ENCODE data around the gene WDFY4. TPM values are rescaled to one million over a fixed set of nuclear protein-coding genes. Genes with fewer than 3 reads are reported as not detected.

WDFY4 gene
- total and polyA plus RNA-seq, 4 donors: 3.1 to 3.8 (median 3.5) TPM

DNA sequence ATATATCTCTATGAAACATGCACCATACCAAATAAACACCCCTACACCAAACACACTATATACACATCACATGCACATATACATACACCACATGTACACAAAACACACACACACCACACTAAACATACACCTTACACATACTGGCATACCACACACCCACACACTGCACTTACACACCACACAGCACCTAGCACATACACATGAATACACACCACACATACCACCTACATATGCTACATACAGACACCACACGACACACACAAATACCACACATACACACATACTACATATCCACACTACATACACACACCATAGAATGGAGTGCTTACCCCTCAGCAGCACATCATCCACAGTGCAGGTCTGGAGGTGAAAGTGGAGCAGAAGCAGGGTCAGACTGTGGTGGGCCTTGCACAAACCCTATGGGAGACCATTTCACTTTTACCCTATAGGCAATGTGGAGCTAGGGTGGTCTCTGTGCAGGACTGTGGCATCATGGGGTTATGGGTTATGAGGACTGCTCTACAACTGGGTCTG is 64.6 kb downstream of the WDFY4 start:
- no peak overlapping the region for H3K4me3 ChIP-seq (ENCODE audit: low read depth, low read length)
- DNase-seq (ENCODE audit: low read depth in 4 of 6, low spot score in 6 of 6): no peak
- no peak overlapping the region for H3K27ac ChIP-seq (ENCODE audit: low read depth, low read length)
- H3K27me3 ChIP-seq (ENCODE audit: control insufficient read depth, insufficient read depth, low read length): no peaks in the 10 kb centered on the region
- no peaks in the 10 kb centered on the region for H3K36me3 ChIP-seq (ENCODE audit: control insufficient read depth, insufficient read depth, low read length)
- no peaks in the 10 kb centered on the region for H3K4me1 ChIP-seq (ENCODE audit: control insufficient read depth, insufficient read depth, low read length)
- 100% methylated on average over 1 of the region's 1 CpG for WGBS (ENCODE audit: insufficient coverage)
- peaks cover 1% of the 10 kb centered on the region for H3K9me3 ChIP-seq (ENCODE audit: control insufficient read depth, insufficient read depth, low read length)

DNA sequence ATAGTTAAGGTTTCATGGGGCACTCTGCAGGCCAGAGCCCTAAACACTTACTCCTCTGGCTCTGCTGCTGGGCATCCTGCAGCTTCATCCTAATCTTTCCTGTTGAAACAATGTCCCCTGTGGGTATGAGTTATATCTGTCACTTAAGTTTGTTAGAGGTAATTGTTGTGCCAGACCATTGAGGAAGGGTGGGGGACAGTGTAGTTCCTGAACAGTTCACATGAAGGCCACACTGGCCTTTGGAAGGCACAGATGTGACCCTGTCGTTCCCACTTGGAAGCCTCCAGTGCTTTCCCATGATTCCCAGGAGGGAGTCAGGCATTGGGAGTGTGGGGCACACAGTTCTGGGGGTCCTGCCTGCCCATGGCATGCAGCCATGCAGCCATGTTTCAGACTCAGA is 65.3 kb downstream of the WDFY4 start:
- WGBS (ENCODE audit: insufficient coverage): 100% methylated on average over 1 of the region's 1 CpG
- Histone ChIP-seq H3K27ac (ENCODE audit: low read depth, low read length) (no peak overlapping the region), H3K27me3 (ENCODE audit: control insufficient read depth, insufficient read depth, low read length) (no peaks in the 10 kb centered on the region), H3K36me3 (ENCODE audit: control insufficient read depth, insufficient read depth, low read length) (no peaks in the 10 kb centered on the region), H3K9me3 (ENCODE audit: control insufficient read depth, insufficient read depth, low read length) (peaks cover 1% of the 10 kb centered on the region), H3K4me1 (ENCODE audit: control insufficient read depth, insufficient read depth, low read length) (no peaks in the 10 kb centered on the region), H3K4me3 (ENCODE audit: low read depth, low read length) (no peak overlapping the region)
- DNase-seq (ENCODE audit: low read depth in 4 of 6, low spot score in 6 of 6): no peak

DNA sequence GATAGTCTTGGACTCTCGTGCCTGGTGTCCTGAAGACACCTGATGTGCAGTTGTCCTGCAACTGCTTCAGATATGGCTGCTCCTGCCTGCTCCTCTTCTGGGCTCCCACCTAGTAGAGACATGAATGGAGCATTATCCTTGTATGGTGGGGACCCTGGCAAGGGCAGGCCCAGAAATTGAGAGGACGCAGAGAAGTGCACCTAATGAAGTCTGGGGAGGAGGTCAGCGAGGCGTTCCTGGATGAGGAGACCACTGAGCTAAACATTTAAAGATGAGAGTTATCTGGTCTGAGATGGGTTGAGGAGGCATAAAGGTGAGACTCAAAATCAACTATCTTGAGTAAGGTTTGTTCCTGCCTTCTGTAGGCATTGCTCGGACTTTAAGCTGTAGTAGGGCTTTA is 66.3 kb downstream of the WDFY4 start:
- H3K4me3 ChIP-seq (ENCODE audit: low read depth, low read length): no peak overlapping the region
- H3K27ac ChIP-seq (ENCODE audit: low read depth, low read length): no peak overlapping the region
- H3K4me1 ChIP-seq (ENCODE audit: control insufficient read depth, insufficient read depth, low read length): no peaks in the 10 kb centered on the region
- H3K36me3 ChIP-seq (ENCODE audit: control insufficient read depth, insufficient read depth, low read length): no peaks in the 10 kb centered on the region
- no peaks in the 10 kb centered on the region for H3K27me3 ChIP-seq (ENCODE audit: control insufficient read depth, insufficient read depth, low read length)
- peaks cover 1% of the 10 kb centered on the region for H3K9me3 ChIP-seq (ENCODE audit: control insufficient read depth, insufficient read depth, low read length)
- DNase-seq (ENCODE audit: low read depth in 4 of 6, low spot score in 6 of 6): no peak
- WGBS (ENCODE audit: insufficient coverage): 98% methylated on average over 5 of the region's 5 CpGs

DNA sequence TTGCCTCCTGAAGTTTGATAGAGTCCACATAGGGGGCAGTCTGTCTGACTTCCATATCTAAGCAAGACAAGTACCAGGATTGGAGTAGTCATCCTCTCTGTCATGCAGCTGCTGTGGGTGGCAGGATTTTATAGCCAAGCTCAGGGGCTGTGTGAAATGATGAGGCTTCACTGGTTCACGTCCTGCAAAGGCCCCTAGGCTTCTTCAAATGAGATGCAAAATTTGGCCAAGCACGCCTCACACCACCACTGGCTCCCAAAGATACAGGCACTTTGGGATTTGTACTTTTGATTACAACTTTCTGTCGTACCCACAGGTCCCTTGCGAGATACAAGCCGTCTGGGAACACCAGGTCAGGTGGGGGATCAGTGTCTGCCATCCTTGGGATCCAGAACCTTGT is 67.1 kb downstream of the WDFY4 start:
- no peak overlapping the region for H3K4me3 ChIP-seq (ENCODE audit: low read depth, low read length)
- 92% methylated on average over 4 of the region's 5 CpGs for WGBS (ENCODE audit: insufficient coverage)
- DNase-seq (ENCODE audit: low read depth in 4 of 6, low spot score in 6 of 6): no peak
- no peaks in the 10 kb centered on the region for H3K27me3 ChIP-seq (ENCODE audit: control insufficient read depth, insufficient read depth, low read length)
- H3K9me3 ChIP-seq (ENCODE audit: control insufficient read depth, insufficient read depth, low read length): peaks cover 1% of the 10 kb centered on the region
- H3K4me1 ChIP-seq (ENCODE audit: control insufficient read depth, insufficient read depth, low read length): no peaks in the 10 kb centered on the region
- no peak overlapping the region for H3K27ac ChIP-seq (ENCODE audit: low read depth, low read length)
- no peaks in the 10 kb centered on the region for H3K36me3 ChIP-seq (ENCODE audit: control insufficient read depth, insufficient read depth, low read length)

DNA sequence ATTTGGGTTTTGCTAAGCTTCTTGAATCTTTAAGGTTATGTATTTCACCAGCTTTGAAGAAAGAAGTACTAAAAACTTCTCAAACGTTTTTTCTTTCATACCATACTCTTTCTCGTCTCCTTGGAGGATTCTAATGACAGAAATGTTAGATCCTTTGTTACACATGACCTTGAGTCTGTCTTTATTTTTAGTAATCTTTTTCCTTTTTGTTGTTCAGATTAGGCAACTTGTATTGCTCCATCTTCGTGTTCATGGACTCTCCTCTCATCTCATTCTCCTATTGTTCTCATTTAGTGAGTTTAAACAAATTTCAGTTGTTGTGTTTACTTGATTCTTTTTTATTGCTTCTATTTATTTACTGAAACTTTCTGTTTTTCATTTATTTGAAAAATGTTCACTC is 73.7 kb downstream of the WDFY4 start:
- Histone ChIP-seq H3K4me1 (ENCODE audit: control insufficient read depth, insufficient read depth, low read length) (no peaks in the 10 kb centered on the region), H3K27ac (ENCODE audit: low read depth, low read length) (no peak overlapping the region), H3K9me3 (ENCODE audit: control insufficient read depth, insufficient read depth, low read length) (no peaks in the 10 kb centered on the region), H3K4me3 (ENCODE audit: low read depth, low read length) (no peak overlapping the region), H3K36me3 (ENCODE audit: control insufficient read depth, insufficient read depth, low read length) (no peaks in the 10 kb centered on the region), H3K27me3 (ENCODE audit: control insufficient read depth, insufficient read depth, low read length) (no peaks in the 10 kb centered on the region)
- no CpG with 5 or more reads among the region's 3 CpGs for WGBS (ENCODE audit: insufficient coverage)
- no peak for DNase-seq (ENCODE audit: low read depth in 4 of 6, low spot score in 6 of 6)

DNA sequence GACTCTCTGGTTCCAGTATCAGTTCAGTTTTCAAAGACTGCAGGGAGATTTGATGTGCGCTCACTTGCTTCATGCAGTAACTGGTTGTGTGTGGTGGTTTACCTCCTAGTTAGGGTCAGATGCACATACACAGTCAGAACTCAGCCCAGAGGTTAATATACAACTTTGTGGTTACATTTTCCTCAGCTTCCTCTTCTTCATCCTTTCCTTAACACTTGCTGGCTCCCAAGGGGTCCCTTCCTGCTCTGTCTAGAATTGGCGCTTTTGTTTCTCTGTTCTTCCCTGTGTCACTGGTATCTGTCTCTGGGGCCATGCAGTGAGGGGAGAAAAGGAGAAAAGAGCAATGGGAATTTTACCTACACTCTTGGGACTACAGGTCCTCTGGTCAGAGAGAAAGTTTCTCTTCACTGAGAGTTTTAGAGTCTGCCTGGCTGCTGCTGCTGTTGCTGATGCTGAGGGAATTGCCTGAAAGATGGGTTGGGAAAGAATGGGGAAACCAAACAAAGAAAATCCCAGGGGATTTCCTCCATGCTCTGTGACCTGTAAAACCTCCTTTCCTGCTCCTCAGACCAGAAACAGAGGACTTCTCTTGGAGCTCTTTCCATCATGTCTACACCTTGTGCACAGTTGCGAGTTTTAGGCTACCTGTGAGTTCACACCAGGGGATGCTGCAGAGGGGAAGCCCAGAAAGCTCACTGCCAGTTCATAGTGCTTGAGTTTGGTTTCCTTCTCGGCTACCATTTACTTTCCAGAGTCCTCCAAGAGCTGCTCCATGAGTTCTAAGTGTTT is 74.6 kb downstream of the WDFY4 start:
- H3K9me3 ChIP-seq (ENCODE audit: control insufficient read depth, insufficient read depth, low read length): no peaks in the 10 kb centered on the region
- H3K27me3 ChIP-seq (ENCODE audit: control insufficient read depth, insufficient read depth, low read length): no peaks in the 10 kb centered on the region
- no peaks in the 10 kb centered on the region for H3K4me1 ChIP-seq (ENCODE audit: control insufficient read depth, insufficient read depth, low read length)
- 89% methylated on average over 1 of the region's 4 CpGs for WGBS (ENCODE audit: insufficient coverage)
- H3K27ac ChIP-seq (ENCODE audit: low read depth, low read length): no peak overlapping the region
- no peak overlapping the region for H3K4me3 ChIP-seq (ENCODE audit: low read depth, low read length)
- no peak for DNase-seq (ENCODE audit: low read depth in 4 of 6, low spot score in 6 of 6)
- no peaks in the 10 kb centered on the region for H3K36me3 ChIP-seq (ENCODE audit: control insufficient read depth, insufficient read depth, low read length)

DNA sequence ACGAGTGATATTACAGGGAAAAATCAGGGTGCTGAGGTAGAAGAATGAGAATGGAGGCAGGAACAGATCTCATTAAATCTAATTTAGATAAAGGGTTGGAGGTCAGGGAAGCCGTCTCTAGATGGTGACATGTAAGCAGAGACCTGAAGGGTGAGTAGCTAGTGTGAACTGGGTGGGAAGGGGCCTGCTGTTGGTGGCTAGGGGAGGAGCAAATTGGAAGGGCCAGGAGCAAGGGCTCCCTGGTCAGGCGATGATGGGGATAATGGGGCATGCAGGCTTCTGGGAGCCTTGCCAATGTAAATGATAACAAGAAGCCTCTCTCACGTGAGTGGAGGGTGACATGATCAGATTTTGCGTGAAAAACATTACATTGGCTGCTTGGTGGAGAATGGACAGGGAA is 76.3 kb downstream of the WDFY4 start:
- Histone ChIP-seq H3K27ac (ENCODE audit: low read depth, low read length) (no peak overlapping the region), H3K4me3 (ENCODE audit: low read depth, low read length) (no peak overlapping the region), H3K9me3 (ENCODE audit: control insufficient read depth, insufficient read depth, low read length) (no peaks in the 10 kb centered on the region), H3K4me1 (ENCODE audit: control insufficient read depth, insufficient read depth, low read length) (no peaks in the 10 kb centered on the region), H3K36me3 (ENCODE audit: control insufficient read depth, insufficient read depth, low read length) (no peaks in the 10 kb centered on the region), H3K27me3 (ENCODE audit: control insufficient read depth, insufficient read depth, low read length) (no peaks in the 10 kb centered on the region)
- no peak for DNase-seq (ENCODE audit: low read depth in 4 of 6, low spot score in 6 of 6)
- WGBS (ENCODE audit: insufficient coverage): 79% methylated on average over 5 of the region's 5 CpGs

DNA sequence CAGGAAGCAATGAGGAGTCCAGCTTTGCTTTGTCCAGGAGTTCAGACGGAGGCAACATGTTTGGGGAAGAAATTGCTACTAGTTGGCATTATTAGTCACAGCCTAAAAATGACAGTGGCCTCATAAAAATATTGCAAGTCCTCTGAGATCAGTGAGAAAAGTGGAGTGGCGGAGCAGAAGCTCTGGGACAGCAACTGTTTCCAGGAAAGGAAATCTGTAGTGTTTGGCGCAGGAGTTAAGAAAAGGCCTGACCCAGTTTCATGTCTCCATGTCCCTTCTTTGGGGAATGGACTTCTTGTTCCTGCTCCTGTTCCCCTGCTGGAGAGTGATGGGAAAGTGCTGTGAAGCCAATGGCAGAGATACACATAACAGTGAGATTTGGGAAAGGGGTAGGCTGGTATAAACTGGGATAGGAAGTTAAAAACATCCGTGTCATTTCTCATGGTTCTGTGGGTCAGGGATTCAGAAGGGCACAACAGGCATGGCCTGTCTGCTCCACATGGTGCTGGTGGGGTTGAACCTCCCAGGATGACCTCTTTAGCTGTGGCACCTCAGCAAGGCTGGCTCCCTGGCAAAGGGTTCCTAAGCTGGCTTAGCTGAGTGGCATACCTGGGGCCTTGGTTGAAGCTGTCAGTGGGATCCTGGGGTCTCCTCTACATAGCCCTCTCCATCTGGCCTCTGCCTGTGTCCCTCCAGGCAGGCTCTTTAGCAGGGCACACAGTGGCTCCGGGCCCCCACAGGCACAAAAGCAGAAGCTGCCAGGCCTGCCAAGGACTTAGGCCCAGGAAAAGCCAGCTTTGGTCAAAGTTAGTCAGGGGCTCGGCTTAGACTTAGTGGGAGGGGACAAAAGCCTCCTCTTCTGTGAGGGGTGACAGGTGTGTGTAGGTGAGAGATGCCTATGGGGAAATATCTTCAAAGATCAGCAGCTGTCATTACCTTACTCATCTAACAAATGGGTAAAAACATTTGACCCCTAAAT is 77.7 kb downstream of the WDFY4 start:
- no peak for DNase-seq (ENCODE audit: low read depth in 4 of 6, low spot score in 6 of 6)
- WGBS (ENCODE audit: insufficient coverage): 96% methylated on average over 5 of the region's 6 CpGs
- Histone ChIP-seq H3K9me3 (ENCODE audit: control insufficient read depth, insufficient read depth, low read length) (no peaks in the 10 kb centered on the region), H3K4me1 (ENCODE audit: control insufficient read depth, insufficient read depth, low read length) (no peaks in the 10 kb centered on the region), H3K4me3 (ENCODE audit: low read depth, low read length) (no peak overlapping the region), H3K27me3 (ENCODE audit: control insufficient read depth, insufficient read depth, low read length) (no peaks in the 10 kb centered on the region), H3K27ac (ENCODE audit: low read depth, low read length) (no peak overlapping the region), H3K36me3 (ENCODE audit: control insufficient read depth, insufficient read depth, low read length) (no peaks in the 10 kb centered on the region)

DNA sequence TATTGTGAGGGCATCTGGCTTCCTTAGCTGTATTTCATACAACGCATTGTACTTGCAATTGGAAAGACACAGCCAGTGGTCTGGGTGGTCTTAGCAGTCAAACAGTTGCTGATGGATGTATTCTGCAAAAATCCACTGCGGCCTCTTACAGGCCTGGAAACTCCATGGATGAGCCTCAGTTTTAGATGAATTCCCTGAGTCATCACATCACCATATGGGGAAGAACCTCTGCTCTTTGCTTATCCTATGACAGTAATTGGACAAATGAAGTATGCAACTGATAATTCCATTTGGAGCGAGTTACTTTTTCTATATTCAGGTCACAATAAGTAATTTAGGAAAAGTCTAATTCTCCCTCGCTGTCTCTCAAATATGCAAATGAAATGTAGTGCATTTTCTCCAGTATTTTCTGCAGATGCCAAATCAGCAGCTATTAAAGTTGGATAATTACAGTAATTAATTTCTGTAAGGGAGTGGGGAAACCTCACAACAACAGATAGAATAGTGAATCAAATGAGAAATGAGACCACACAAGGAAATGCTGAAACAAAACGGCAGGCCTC is 78.8 kb downstream of the WDFY4 start:
- Histone ChIP-seq H3K27me3 (ENCODE audit: control insufficient read depth, insufficient read depth, low read length) (no peaks in the 10 kb centered on the region), H3K4me3 (ENCODE audit: low read depth, low read length) (no peak overlapping the region), H3K36me3 (ENCODE audit: control insufficient read depth, insufficient read depth, low read length) (no peaks in the 10 kb centered on the region), H3K4me1 (ENCODE audit: control insufficient read depth, insufficient read depth, low read length) (no peaks in the 10 kb centered on the region), H3K9me3 (ENCODE audit: control insufficient read depth, insufficient read depth, low read length) (no peaks in the 10 kb centered on the region), H3K27ac (ENCODE audit: low read depth, low read length) (no peak overlapping the region)
- peak in 3 of 6 donors; percentile 2 to 73 (median 37) for DNase-seq (ENCODE audit: low read depth in 4 of 6, low spot score in 6 of 6)
- WGBS (ENCODE audit: insufficient coverage): 94% methylated on average over 3 of the region's 5 CpGs

All from spinal cord (tissue), 10 donors.